HepG2 (cell line): ENCODE results near the gene TTLL10. TPM values are rescaled to one million over a fixed set of nuclear protein-coding genes. Genes with fewer than 3 reads are reported as not detected.

Experiments
- ATF1 ChIP-seq: IDR thresholded peaks from 2 replicates; pipeline ENCODE4 v1.6.1; 2016; ENCODE audit warnings: mild to moderate bottlenecking, control low read depth
- CBFB ChIP-seq: sonication (generic); formaldehyde crosslinking; IDR thresholded peaks from 2 replicates; pipeline ENCODE4 v1.4.0; 2020; ENCODE audit warnings: missing genetic modification reagents
- HBP1 ChIP-seq: IDR thresholded peaks from 2 replicates; pipeline ENCODE4 v1.6.1; 2016; ENCODE audit warnings: low read depth, control low read depth
- HOXD1 ChIP-seq: sonication (generic); formaldehyde crosslinking; IDR thresholded peaks from 2 replicates; pipeline ENCODE4 v1.5.0; 2020; ENCODE audit warnings: missing genetic modification reagents
- MAFF ChIP-seq: IDR thresholded peaks from 2 replicates; pipeline ENCODE4 v1.6.1; 2011; ENCODE audit warnings: low read depth, low read length, improper control_type of control experiment
- MTERF4 ChIP-seq: sonication (generic); formaldehyde crosslinking; IDR thresholded peaks from 2 replicates; pipeline ENCODE4 v1.8.0; 2023; ENCODE audit warnings: mild to moderate bottlenecking, missing genetic modification reagents
- NBN ChIP-seq: fragments of 450-650 bp; conservative IDR thresholded peaks from 2 replicates; pipeline ENCODE4 v1.6.1; 2017
- ONECUT2 ChIP-seq: sonication (generic); formaldehyde crosslinking; IDR thresholded peaks from 2 replicates; pipeline ENCODE4 v1.4.0; 2020; ENCODE audit warnings: missing genetic modification reagents
- RXRA ChIP-seq: sonication (generic); formaldehyde crosslinking; IDR thresholded peaks from 2 replicates; pipeline ENCODE4 v1.5.1; 2020; ENCODE audit warnings: missing genetic modification reagents
- SALL2 ChIP-seq: sonication (generic); formaldehyde crosslinking; IDR thresholded peaks from 2 replicates; pipeline ENCODE4 v1.8.1; 2023; ENCODE audit warnings: mild to moderate bottlenecking, missing genetic modification reagents, inconsistent platforms
- SMC3 ChIP-seq: IDR thresholded peaks from 2 replicates; pipeline ENCODE4 v1.6.1; 2011; ENCODE audit warnings: low read length, improper control_type of control experiment
- STAT5B ChIP-seq: sonication (generic); formaldehyde crosslinking; IDR thresholded peaks from 2 replicates; pipeline ENCODE4 v1.4.0; 2020; ENCODE audit warnings: missing genetic modification reagents
- TEF ChIP-seq: sonication (generic); formaldehyde crosslinking; IDR thresholded peaks from 2 replicates; pipeline ENCODE4 v1.5.0; 2020; ENCODE audit warnings: missing genetic modification reagents
- THYN1 ChIP-seq: sonication (generic); formaldehyde crosslinking; IDR thresholded peaks from 2 replicates; pipeline ENCODE4 v1.8.1; 2023; ENCODE audit warnings: low read depth, mild to moderate bottlenecking, moderate library complexity, missing genetic modification reagents, borderline replicate concordance
- ZBTB1 ChIP-seq: sonication (generic); formaldehyde crosslinking; IDR thresholded peaks from 2 replicates; pipeline ENCODE4 v1.4.0; 2020; ENCODE audit warnings: missing genetic modification reagents, borderline replicate concordance
- ZC3H4 ChIP-seq: sonication (generic); formaldehyde crosslinking; IDR thresholded peaks from 2 replicates; pipeline ENCODE4 v1.4.0; 2020; ENCODE audit warnings: missing genetic modification reagents, borderline replicate concordance
- ZNF225 ChIP-seq: sonication (generic); formaldehyde crosslinking; IDR thresholded peaks from 2 replicates; pipeline ENCODE4 v1.4.0; 2020; ENCODE audit warnings: mild to moderate bottlenecking, missing genetic modification reagents
- ZNF326 ChIP-seq: sonication (generic); formaldehyde crosslinking; IDR thresholded peaks from 2 replicates; pipeline ENCODE4 v1.4.0; 2020; ENCODE audit warnings: missing genetic modification reagents, borderline replicate concordance
- ZNF556 ChIP-seq: sonication (generic); formaldehyde crosslinking; IDR thresholded peaks from 2 replicates; pipeline ENCODE4 v1.4.0; 2020; ENCODE audit warnings: mild to moderate bottlenecking, missing genetic modification reagents, borderline replicate concordance
- ZNF672 ChIP-seq: sonication (generic); formaldehyde crosslinking; IDR thresholded peaks from 2 replicates; pipeline ENCODE4 v1.8.1; 2022; ENCODE audit warnings: missing genetic modification reagents
- ZNF724P ChIP-seq: sonication (generic); formaldehyde crosslinking; IDR thresholded peaks from 2 replicates; pipeline ENCODE4 v1.8.0; 2022; ENCODE audit warnings: missing genetic modification reagents, borderline replicate concordance
- ZNF850 ChIP-seq: sonication (generic); formaldehyde crosslinking; conservative IDR thresholded peaks from 2 replicates; pipeline ENCODE4 v1.9.0; 2021; ENCODE audit warnings: mild to moderate bottlenecking, missing genetic modification reagents
- polyA plus RNA-seq, 8 experiments: library from polyadenylated mRNA; depleted of rRNA in 3 of 8; stranded (reverse) in 7 of 8; unstranded in 1 of 8; fragments of >200 nt; fragmentation: Illumina TruSeq in 4 of 8; extraction: Trizol in 4 of 8; gene quantifications; 2 replicates each; pipeline versions ENCODE4 v1.2.1 to v1.2.3, GENCODE V29; 2011 to 2016; ENCODE audit warnings: low read depth in 4 of 8, missing spikeins in 1 of 8, mixed read lengths in 1 of 8; ENCODE audit not compliant: insufficient read depth in 1 of 8
- total RNA-seq, 5 experiments: library from RNA; depleted of rRNA; stranded (reverse); fragments of >200 nt; fragmentation: Illumina TruSeq; extraction: Trizol; gene quantifications; 2 replicates each; pipeline ENCODE4 v1.2.3, GENCODE V29; 2016; ENCODE audit warnings: low read depth in 1 of 5
- TF ChIP-seq, protein P1 (sequence below): IDR thresholded peaks from 2 replicates; pipeline ENCODE4 v1.6.1; 2016; ENCODE audit warnings: missing compliant biosample characterization, missing genetic modification reagents, borderline replicate concordance
- TF ChIP-seq, protein P2 (sequence below): sonication (generic); formaldehyde crosslinking; IDR thresholded peaks from 2 replicates; pipeline ENCODE4 v1.4.0; 2020; ENCODE audit warnings: missing genetic modification reagents, borderline replicate concordance

TTLL10 gene
- total and polyA plus RNA-seq, 2 of the 13 experiments (the other 11 are each of a cell fraction or from before 2014, with no cell fraction given) = not detected

- TF ChIP-seq ZNF850 (CRISPR knock-in tag) (no peak), STAT5B (CRISPR knock-in tag) (0 out of 2 replicates have a peak, but pooled peaks have one; percentile 41), ZNF225 (peak; percentile 75; the same call in 1 of the 2 replicates), SALL2 (peak; percentile 58; the same call in 1 of the 2 replicates), HBP1 (CRISPR knock-in tag) (no peak), ZBTB1 (CRISPR knock-in tag) (no peak), THYN1 (CRISPR knock-in tag) (no peak), MTERF4 (peak; percentile 41; the same call in 1 of the 2 replicates), HOXD1 (no peak), ZNF672 (no peak; the same call in 1 of the 2 replicates), TEF (CRISPR knock-in tag) (no peak), NBN (no peak), ZNF556 (CRISPR knock-in tag) (no peak), ONECUT2 (no peak), MAFF (no peak), RXRA (CRISPR knock-in tag) (peak; percentile 48), ZNF326 (CRISPR knock-in tag) (peak; percentile 88; the same call in 1 of the 2 replicates), ZC3H4 (CRISPR knock-in tag) (no peak), ATF1 (CRISPR knock-in tag) (no peak), CBFB (CRISPR knock-in tag) (0 out of 2 replicates have a peak, but pooled peaks have one; percentile 57), SMC3 (no peak), ZNF724P (CRISPR knock-in tag) (no peak)
- TF ChIP-seq, protein P1, sequence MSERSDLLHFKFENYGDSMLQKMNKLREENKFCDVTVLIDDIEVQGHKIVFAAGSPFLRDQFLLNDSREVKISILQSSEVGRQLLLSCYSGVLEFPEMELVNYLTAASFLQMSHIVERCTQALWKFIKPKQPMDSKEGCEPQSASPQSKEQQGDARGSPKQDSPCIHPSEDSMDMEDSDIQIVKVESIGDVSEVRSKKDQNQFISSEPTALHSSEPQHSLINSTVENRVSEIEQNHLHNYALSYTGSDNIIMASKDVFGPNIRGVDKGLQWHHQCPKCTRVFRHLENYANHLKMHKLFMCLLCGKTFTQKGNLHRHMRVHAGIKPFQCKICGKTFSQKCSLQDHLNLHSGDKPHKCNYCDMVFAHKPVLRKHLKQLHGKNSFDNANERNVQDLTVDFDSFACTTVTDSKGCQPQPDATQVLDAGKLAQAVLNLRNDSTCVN (CRISPR knock-in tag) = peak; percentile 52; the same call in 1 of the 2 replicates
- TF ChIP-seq, protein P2, sequence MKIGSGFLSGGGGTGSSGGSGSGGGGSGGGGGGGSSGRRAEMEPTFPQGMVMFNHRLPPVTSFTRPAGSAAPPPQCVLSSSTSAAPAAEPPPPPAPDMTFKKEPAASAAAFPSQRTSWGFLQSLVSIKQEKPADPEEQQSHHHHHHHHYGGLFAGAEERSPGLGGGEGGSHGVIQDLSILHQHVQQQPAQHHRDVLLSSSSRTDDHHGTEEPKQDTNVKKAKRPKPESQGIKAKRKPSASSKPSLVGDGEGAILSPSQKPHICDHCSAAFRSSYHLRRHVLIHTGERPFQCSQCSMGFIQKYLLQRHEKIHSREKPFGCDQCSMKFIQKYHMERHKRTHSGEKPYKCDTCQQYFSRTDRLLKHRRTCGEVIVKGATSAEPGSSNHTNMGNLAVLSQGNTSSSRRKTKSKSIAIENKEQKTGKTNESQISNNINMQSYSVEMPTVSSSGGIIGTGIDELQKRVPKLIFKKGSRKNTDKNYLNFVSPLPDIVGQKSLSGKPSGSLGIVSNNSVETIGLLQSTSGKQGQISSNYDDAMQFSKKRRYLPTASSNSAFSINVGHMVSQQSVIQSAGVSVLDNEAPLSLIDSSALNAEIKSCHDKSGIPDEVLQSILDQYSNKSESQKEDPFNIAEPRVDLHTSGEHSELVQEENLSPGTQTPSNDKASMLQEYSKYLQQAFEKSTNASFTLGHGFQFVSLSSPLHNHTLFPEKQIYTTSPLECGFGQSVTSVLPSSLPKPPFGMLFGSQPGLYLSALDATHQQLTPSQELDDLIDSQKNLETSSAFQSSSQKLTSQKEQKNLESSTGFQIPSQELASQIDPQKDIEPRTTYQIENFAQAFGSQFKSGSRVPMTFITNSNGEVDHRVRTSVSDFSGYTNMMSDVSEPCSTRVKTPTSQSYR (CRISPR knock-in tag) = 0 out of 2 replicates have a peak, but pooled peaks have one; percentile 4
Measured at GRCh38 chr1:1231400-1232207, 57.9 kb downstream of the TTLL10 start, which contains the start of gene SDF4 (continued).
